8988T (cell line): Measurements from ENCODE around the gene WLS.
"Not testable (repeated sequence)": the region's sequence is repeated elsewhere in the genome, so short reads cannot be mapped to it uniquely, and the experiment has no call there.

Experiments used
- DNase-seq: peaks from one replicate; pipeline ENCODE4 v3.0.0; 2011

WLS gene

GRCh38 chr1:68162761-68163160 lies 69.6 kb downstream of the WLS start:
- DNase-seq = no peak

DNA sequence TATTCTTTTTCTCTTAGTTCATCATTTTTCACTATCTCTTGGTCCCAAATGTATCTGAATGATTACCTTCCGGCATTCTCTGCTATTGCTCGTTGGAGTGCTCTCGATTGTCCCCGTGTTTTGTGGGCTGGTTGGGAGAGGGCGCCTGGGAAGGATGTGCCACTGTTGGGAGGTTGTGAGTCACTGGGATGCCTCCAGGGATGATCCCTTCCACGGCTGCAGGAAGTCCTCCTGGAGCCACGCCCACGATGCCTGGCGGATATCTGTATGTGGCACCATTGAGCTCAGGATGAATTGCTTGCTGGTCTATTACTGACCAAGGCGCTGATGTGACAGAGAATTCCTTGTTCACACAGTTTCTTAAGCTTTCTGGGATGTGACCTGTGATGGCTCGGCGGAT lies 70.7 kb downstream of the WLS start:
- not testable (repeated sequence) for DNase-seq

DNA sequence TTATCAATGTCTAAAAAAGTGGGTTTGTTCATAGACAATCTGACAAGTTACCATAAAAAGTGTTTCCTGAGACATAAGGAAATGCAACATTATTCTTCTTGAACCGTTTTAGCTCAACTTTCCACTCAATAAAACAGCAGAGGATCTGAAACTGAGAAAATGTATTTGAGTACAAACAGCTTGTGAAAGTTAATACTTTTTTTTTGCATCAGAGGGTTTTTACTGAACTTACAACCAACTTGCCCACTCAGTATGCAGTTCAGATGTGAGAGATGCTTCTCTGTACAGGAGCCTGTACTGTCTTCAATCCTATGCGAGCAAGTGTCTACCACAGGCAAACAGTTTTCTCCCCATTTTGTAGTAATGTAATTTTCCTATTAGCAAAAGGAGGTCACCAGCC lies 71.4 kb downstream of the WLS start:
- DNase-seq = not testable (repeated sequence)

GRCh38 chr1:68160021-68160420 lies 72.3 kb downstream of the WLS start:
- no peak for DNase-seq

DNA sequence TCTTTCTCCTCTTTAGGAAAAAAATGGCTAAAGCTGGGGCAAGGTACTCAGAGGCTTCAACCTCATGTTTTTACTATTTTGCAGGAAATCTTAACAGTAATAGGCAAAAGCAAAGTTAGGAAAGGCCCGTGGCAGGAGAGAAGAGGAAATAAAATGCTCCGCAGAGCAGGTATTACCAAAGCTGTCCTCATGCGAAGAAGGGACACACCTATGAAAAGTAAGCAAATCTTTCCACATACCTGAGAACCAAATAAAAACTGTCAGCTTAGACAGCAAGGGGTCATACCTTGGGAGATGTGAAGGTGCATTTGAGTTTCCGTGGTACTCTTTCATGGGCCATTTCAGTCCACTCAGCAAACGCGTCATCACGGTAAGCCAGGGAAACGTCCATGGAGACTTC lies 73.5 kb downstream of the WLS start:
- DNase-seq = no peak

GRCh38 chr1:68157416-68157815 lies 74.9 kb downstream of the WLS start:
- no peak for DNase-seq

DNA sequence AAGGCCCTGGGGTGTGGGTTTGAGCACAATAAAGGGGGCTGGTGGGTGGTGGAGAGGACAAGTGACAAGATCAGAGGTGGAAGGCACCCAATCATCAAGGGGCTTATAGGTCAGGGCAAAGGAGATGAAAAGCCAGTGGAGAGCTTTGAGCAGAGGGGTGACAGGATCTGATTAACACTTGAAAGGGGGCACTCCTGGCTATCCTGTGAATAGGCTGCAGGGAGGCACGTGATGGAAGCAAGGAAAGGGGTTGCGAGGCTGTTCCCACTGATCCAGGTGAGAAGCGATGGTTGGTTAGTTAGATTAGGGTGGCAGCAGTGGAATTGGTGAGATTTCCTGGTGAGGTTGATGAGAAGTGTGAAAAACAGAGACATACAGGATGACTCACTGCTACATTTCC lies 80.6 kb downstream of the WLS start:
- DNase-seq = no peak

- DNase-seq = no peak
Measured at GRCh38 chr1:68149907-68150306, 82.4 kb downstream of the WLS start.

- DNase-seq = no peak
Measured at GRCh38 chr1:68149110-68149798, 83.1 kb downstream of the WLS start.

GRCh38 chr1:68148631-68149030 lies 83.7 kb downstream of the WLS start:
- DNase-seq = no peak

GRCh38 chr1:68147534-68148171 lies 84.7 kb downstream of the WLS start:
- DNase-seq = no peak

DNA sequence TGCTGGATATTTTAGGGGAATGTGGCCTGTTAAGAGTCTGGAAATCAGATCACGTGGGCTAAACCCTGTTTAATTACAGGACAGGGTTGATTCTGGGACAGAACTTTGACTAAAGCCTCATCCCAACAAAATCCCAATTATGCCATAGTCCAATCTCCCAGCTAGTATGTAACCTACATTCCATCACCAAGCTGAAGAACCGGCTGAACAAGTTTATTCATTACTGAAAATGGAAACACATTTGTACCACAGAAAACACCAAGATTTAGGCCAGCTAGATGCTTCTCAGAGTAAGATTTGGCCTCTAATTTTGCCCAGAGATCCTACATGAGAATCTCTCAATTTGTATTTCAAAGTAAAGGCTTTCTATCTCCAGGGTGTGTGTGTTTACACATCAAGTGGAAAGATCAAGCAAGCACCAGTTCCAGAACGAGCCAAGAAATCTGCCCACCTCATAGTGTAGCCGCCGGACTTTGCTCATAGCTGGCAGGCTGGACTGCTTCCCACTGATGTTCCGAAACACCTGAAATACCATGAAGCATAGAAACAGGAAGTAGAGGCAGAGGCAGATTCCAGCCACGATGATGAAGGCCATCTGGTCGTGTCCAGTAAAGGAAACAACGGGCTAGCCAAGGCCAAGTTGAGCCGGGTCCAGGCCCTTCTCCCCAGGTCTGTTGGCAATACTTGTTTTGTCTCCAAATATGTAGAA lies 86.8 kb downstream of the WLS start:
- no peak for DNase-seq

DNA sequence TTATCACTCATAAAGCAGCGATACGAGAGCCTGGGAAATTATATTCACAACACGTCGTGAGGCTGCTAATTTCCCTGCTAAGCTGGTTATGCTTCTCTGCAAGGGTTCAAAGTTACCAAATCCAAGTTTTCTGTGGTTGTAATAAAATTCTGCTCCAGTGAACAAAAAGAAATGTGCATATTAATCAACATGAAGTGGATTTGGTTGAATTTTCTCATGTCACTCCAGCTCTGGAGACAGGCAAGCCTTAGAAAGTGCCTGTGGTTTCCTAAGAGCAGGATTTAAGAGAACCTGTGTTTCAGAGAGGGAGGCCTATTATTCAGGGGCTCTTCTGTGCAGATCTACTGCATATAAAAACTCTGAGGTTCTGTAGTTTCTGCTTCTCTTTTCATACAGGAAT lies 87.5 kb downstream of the WLS start:
- no peak for DNase-seq

GRCh38 chr1:68143633-68144032 lies 88.7 kb downstream of the WLS start:
- no peak for DNase-seq

DNA sequence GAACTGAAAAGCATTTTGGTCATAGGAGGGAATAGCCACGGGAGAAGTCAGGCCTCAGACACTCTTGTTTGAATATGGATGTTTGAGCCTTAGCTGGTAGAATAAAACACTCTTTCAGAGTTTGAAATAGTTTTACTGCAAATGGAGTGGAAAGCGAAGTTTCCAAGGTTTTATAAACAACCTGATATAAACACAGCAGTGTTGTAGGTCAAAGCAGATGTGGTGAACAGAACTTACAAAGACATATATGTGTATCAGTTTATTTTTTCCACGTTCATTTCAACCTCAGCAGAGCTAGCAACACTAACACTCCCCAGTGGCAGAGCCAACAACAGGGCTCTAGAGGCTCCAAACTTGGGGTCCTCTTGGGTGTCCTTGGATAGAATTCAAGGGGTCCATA lies 89.9 kb downstream of the WLS start:
- DNase-seq = no peak

- no peak for DNase-seq
Measured at GRCh38 chr1:68142036-68142435, 90.3 kb downstream of the WLS start.

DNA sequence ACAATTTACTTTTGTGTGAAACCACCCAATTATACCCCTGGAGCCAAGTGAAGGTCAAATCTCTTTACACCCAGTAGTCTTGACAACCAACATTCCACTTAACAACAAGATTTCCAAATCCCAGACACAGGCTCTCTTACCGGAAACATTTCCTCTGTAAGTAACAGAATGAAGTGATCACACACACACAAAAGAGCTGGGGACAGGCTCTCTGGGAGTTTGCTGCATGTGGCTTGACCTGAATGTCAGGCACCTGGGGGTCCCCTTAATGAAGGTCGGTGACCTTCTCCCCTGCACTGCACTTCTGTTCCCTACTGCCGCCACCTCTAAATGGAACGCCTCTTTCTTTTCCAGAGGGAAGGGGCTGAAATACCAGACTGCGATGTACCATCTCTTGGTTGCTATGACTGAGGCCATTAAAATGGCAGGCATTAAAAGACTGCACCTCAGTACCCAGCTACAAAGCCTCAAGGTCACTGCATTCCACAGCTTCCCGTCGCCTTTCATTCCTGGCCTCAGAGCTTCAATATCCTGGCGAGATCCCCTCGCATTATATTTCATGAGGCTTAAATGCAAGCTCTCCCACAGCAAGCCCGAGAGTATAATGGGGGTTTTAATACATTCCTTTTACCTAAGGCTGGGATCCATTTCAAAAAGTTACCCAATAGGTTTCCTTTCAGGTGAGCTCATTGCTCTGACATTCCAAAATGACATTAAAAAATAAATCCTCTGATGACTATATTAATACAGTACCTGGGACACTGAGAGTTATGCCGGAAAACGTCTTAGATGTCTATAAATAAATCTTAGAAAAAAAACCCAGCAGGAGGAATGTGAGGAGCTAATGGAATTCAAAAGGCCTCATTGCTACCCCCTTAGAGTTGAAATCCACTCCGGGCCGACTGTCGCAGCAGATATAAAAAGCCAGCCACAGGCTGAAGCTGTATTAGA lies 91.0 kb downstream of the WLS start:
- DNase-seq = no peak

- DNase-seq = no peak
Measured at GRCh38 chr1:68140536-68140935, 91.8 kb downstream of the WLS start.

DNA sequence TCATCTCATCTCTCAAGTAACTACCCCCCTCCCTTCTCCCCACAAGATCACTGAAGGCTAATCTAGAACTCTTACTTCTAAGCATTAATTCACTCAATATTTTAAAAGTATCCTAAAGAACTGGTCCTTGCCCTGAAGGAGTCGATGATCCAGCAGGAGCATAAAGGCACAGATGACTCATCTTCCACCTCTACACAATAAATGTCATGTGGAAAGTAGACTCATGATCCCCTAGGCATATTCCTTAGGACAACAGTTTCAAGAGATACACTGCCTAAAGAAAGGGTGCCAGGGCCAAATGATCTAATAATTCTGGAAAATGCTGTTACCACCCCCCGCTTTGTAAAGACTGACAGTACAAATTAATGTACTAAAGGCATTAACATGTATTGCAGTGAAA lies 96.1 kb downstream of the WLS start:
- no peak for DNase-seq

GRCh38 chr1:68132426-68133130 lies 99.7 kb downstream of the WLS start:
- DNase-seq = no peak

- DNase-seq = no peak
Measured at GRCh38 chr1:68131261-68131660, 101.1 kb downstream of the WLS start.

DNA sequence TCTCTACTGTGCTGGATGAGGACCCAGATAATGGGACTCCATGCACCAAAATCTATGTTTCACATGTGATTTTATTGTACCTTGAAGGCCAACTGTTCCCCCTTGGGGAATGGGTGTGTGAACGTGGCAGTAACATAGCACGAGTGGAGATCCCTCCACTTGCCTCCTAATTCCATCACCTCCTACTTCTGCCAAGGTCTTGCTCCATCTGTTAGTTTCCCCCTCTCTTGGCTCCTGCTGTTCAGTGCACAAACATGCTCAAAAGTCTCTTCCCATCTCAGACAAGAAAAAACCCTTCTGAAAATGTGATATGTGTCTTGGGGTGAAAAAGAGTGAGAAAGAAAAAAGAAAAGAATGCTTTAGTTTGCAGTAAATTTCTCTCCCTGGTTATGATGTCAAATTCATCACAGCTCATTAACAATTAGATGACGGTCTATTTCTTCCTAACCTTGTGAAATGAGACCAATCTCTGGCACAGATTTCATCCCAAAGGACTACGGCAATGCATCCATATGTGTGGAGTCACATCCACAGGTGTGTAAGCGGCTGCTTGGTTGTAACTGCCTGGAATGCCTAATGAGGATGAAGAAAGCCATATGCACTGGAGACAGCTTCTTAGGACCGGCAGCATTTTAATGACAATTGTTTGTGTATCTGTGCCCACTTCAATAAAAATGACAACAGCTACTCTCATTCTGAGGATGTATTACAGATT lies 102.6 kb downstream of the WLS start:
- no peak for DNase-seq
